Measurements from ENCODE around the gene SLC19A2. TPM values are rescaled to one million over a fixed set of nuclear protein-coding genes. Genes with fewer than 3 reads are reported as not detected.

SLC19A2 gene
- polyA plus RNA-seq, 2 of the 4 experiments (the other 2 are of a cell fraction) = 5.2 to 13.3 TPM

GRCh38 chr1:169466259-169467230 lies 19.2 kb downstream of the SLC19A2 start:
- TF ChIP-seq CTCF (IDR thresholded peaks at IDR 0.05) (peak; percentile 59), PHF8 (IDR thresholded peaks at IDR 0.05; ENCODE audit: borderline replicate concordance, low read depth) (no peak), SMC3 (IDR thresholded peaks at IDR 0.05) (peak; percentile 66), RAD21 (conservative IDR thresholded peaks at IDR 0.05 in 1 of 2, IDR thresholded peaks at IDR 0.05 in 1 of 2) (peak; percentile 57 to 68)
- DNase-seq (ENCODE audit: low read depth in 1 of 2, low spot score in 1 of 2) (peak; percentile 11 to 44), FAIRE-seq (no peak), ATAC-seq (peak; percentile 76 to 80)
- no peak overlapping the region for H3K27ac ChIP-seq
- H3K4me1 ChIP-seq = no peaks in the 10 kb centered on the region
- H3K4me2 ChIP-seq = no peak overlapping the region
- ChIA-PET CTCF (interaction anchor here (0.8 to 3.1 kb wide), 9 partner anchors 13 to 343 kb away, joined by 3 to 31 read pairs (median 5); no protein-coding TSS in a partner anchor), POLR2A (interaction anchor here (1.0 kb wide), 1 partner anchor 79 kb away, joined by 3 read pairs; no protein-coding TSS in a partner anchor)
- H3K9me3 ChIP-seq = no peaks in the 10 kb centered on the region
- no peak overlapping the region for H3K4me3 ChIP-seq
- WGBS (ENCODE audit: missing lambda C conversion rate) = 73% methylated on average over 8 of the region's 8 CpGs

GRCh38 chr1:169465281-169465680 lies 20.5 kb downstream of the SLC19A2 start:
- H3K4me1 ChIP-seq = no peaks in the 10 kb centered on the region
- H3K4me2 ChIP-seq = no peak overlapping the region
- no peaks in the 10 kb centered on the region for H3K9me3 ChIP-seq
- DNase-seq (ENCODE audit: low read depth in 1 of 2, low spot score in 1 of 2) (no peak), ATAC-seq (no peak), FAIRE-seq (no peak)
- H3K27ac ChIP-seq = no peak overlapping the region
- ChIA-PET POLR2A (no interaction called here), CTCF (interaction anchor here (1.5 to 3.1 kb wide), 3 partner anchors 14 to 82 kb away, joined by 5 to 31 read pairs (median 6); no protein-coding TSS in a partner anchor)
- no peak overlapping the region for H3K4me3 ChIP-seq
- TF ChIP-seq NPAS2 (CRISPR knock-in tag; IDR thresholded peaks at IDR 0.05; ENCODE audit: borderline replicate concordance) (no peak), ELK1 (IDR thresholded peaks at IDR 0.05; ENCODE audit: low read depth, low read length) (no peak), JUNB (IDR thresholded peaks at IDR 0.05) (no peak), BHLHE40 (IDR thresholded peaks at IDR 0.05; ENCODE audit: low read depth, low read length) (no peak), HOXB5 (CRISPR knock-in tag; IDR thresholded peaks at IDR 0.05) (no peak), RNF2 (IDR thresholded peaks at IDR 0.05; ENCODE audit: borderline replicate concordance, low read depth) (no peak)

- ChIA-PET POLR2A (no interaction called here), CTCF (interaction anchor here (0.7 kb wide), 1 partner anchor 1024 kb away, joined by 3 read pairs; no protein-coding TSS in a partner anchor)
- DNase-seq (ENCODE audit: low read depth in 1 of 2, low spot score in 1 of 2) (no peak), FAIRE-seq (no peak), ATAC-seq (no peak)
- WGBS (ENCODE audit: missing lambda C conversion rate) = over 99% methylated on average over 5 of the region's 5 CpGs
- no peak overlapping the region for H3K27ac ChIP-seq
- H3K4me1 ChIP-seq = no peaks in the 10 kb centered on the region
- TF ChIP-seq CHD2 (IDR thresholded peaks at IDR 0.05; ENCODE audit: low read length, partially characterized antibody) (no peak), FOXS1 (CRISPR knock-in tag; IDR thresholded peaks at IDR 0.05) (no peak), BCL3 (IDR thresholded peaks at IDR 0.05) (no peak), CBX8 (IDR thresholded peaks at IDR 0.05) (no peak), JUN (IDR thresholded peaks at IDR 0.05) (no peak), RNF2 (IDR thresholded peaks at IDR 0.05; ENCODE audit: borderline replicate concordance, low read depth) (no peak)
- H3K9me3 ChIP-seq = peaks cover 8% of the 10 kb centered on the region; the same call in 2 of the 3 replicates
- H3K4me2 ChIP-seq = no peak overlapping the region
- H3K4me3 ChIP-seq = no peak overlapping the region
These were observed 23.4 kb downstream of the SLC19A2 start for GRCh38 chr1:169462385-169462784.

Measured in A549 (cell line).